ENCODE measurements around the gene SERPINB6. TPM values are rescaled to one million over a fixed set of nuclear protein-coding genes. Genes with fewer than 3 reads are reported as not detected.
A peak's percentile ranks its signal among the peaks of the same experiment; 100 is the strongest.
"Not testable (repeated sequence)": the region's sequence is repeated elsewhere in the genome, so short reads cannot be mapped to it uniquely, and the experiment has no call there.

The SERPINB6 gene
- total RNA-seq, 1 experiment from 2014 or later, result 60.9 TPM

DNA sequence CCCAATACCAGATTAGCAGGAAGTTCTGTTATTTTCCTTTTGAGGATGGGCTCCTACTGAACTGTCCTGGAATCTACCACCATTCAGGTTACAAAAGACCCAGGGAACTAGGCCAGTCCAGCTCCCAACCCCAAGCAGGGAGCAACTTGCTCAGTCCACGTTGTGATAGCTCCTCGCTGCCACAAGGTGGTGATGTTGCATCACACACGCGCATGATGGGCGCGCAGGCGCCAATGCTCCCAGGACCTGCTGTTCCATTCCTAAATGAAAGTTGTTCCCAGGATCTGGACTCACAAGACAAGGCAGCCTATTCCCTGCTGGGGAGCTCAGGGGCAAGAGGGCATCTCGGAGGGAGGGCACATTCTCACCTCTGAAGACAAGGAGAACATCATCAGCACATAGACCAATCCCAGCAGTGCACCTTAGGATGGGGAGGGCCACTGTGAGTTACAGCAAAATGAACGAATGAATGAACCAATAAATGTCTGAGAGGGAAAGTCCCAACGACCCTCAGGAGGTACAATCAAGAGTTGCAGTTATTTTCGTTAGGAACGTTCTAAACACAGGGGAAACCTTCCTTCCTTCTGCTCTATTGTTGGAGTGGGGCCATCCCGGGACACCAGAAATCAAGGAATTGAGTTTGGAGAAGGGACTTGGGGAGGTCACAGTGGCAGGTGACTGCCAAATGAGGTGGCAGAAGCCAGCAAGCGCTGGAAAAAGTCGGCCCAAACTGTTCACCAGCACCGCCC lies 27.1 kb upstream of the SERPINB6 start:
- H3K4me1 Mint-ChIP-seq (ENCODE audit: low read depth, unreplicated experiment); H3K4me3 Mint-ChIP-seq (ENCODE audit: low read depth, unreplicated experiment); H3K27me3 Mint-ChIP-seq (ENCODE audit: unreplicated experiment); DNase-seq; H3K9me3 Mint-ChIP-seq (ENCODE audit: low read depth, unreplicated experiment); BruUV-seq (replicated peaks); H3K27ac Mint-ChIP-seq (ENCODE audit: unreplicated experiment): not testable (repeated sequence)
- TF ChIP-seq, protein P1, sequence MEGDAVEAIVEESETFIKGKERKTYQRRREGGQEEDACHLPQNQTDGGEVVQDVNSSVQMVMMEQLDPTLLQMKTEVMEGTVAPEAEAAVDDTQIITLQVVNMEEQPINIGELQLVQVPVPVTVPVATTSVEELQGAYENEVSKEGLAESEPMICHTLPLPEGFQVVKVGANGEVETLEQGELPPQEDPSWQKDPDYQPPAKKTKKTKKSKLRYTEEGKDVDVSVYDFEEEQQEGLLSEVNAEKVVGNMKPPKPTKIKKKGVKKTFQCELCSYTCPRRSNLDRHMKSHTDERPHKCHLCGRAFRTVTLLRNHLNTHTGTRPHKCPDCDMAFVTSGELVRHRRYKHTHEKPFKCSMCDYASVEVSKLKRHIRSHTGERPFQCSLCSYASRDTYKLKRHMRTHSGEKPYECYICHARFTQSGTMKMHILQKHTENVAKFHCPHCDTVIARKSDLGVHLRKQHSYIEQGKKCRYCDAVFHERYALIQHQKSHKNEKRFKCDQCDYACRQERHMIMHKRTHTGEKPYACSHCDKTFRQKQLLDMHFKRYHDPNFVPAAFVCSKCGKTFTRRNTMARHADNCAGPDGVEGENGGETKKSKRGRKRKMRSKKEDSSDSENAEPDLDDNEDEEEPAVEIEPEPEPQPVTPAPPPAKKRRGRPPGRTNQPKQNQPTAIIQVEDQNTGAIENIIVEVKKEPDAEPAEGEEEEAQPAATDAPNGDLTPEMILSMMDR (IDR thresholded peaks at IDR 0.05; ENCODE audit: unreplicated experiment), result peak; percentile 27
- CTCF ChIA-PET, result interaction anchor here (0.6 to 0.8 kb wide), 3 partner anchors 21 to 253 kb away, joined by 3 to 4 read pairs (median 3); no protein-coding TSS in a partner anchor
- intact Hi-C loops (cut with micrococcal nuclease; ENCODE audit: unreplicated experiment), result loop anchor here (2.0 kb wide), 1 partner anchor 56 kb away; no protein-coding TSS in a partner anchor
- peaks cover 13% of the 10 kb centered on the region for H3K36me3 Mint-ChIP-seq (ENCODE audit: insufficient read depth, unreplicated experiment)

DNA sequence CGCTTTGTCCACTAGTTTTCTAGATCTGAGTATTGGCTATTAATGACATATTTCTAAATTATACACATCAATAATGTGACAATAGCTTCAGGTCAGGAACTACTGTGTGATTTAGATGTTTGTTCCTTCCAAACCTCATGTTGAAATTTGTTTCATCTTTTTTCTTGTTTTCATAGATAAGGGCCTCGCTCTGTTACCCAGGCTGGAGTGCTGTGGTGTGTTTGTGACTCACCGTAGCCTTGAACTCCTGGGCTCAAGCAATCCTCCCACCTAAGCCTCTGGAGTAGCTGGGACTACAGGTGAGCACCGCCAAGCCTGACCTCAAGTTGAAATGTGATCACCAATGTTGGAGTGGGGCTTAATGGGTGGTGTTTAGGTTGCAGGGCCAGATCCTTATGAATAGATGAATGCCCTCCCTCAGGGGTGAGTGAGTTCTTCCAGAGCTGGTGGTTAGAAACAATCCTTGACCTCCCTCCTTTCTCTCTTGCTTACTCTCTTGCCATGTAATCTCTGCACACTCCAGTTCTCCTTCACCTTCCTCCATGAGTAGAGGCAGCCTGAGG lies 22.5 kb upstream of the SERPINB6 start:
- Mint-ChIP-seq H3K9me3 (ENCODE audit: low read depth, unreplicated experiment) (no peaks in the 10 kb centered on the region), H3K27ac (ENCODE audit: unreplicated experiment) (no peak overlapping the region), H3K27me3 (ENCODE audit: unreplicated experiment) (no peaks in the 10 kb centered on the region), H3K36me3 (ENCODE audit: insufficient read depth, unreplicated experiment) (peaks cover 20% of the 10 kb centered on the region), H3K4me3 (ENCODE audit: low read depth, unreplicated experiment) (no peak overlapping the region), H3K4me1 (ENCODE audit: low read depth, unreplicated experiment) (peaks cover 7% of the 10 kb centered on the region)
- DNase-seq, result no peak
- CTCF ChIA-PET, result no interaction called here
- no TSS peak for BruUV-seq (replicated peaks)
- intact Hi-C loops (cut with micrococcal nuclease; ENCODE audit: unreplicated experiment), result no loop called here
- TF ChIP-seq, protein P1 (IDR thresholded peaks at IDR 0.05; ENCODE audit: unreplicated experiment), result no peak

DNA sequence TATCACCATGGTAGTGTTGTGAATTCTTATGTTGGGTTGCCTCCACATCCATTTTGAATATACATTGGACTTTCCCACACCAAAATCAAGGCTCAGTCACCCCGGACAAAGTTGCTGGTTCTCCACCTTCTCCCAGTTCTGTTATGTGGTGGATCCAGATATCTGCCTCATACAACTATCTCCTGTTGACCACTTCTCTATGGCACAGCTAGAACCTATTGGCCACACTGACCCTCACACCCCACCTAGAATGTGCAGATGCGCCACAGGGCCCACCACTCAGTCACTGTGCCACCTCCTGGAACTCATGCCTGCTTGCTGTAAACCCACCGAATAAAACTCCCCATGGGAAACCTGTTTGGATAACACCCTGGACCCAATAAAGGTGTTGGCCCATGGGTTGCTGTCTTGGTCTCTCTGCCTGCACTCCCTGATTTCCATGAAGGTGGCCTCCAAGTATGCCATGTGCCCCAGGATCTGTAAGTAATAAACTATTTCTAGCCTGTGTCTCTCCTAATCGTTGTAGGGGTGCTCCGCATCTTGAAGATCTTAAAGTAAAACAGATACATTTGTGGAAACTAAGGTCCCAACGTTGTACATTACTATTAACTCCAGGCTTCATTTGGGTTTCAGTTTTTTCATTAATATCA lies 21.1 kb upstream of the SERPINB6 start:
- Mint-ChIP-seq H3K4me3 (ENCODE audit: low read depth, unreplicated experiment) (no peak overlapping the region), H3K36me3 (ENCODE audit: insufficient read depth, unreplicated experiment) (peaks cover 34% of the 10 kb centered on the region), H3K4me1 (ENCODE audit: low read depth, unreplicated experiment) (peaks cover 18% of the 10 kb centered on the region), H3K27me3 (ENCODE audit: unreplicated experiment) (no peaks in the 10 kb centered on the region), H3K27ac (ENCODE audit: unreplicated experiment) (no peak overlapping the region), H3K9me3 (ENCODE audit: low read depth, unreplicated experiment) (no peaks in the 10 kb centered on the region)
- TF ChIP-seq, protein P1 (IDR thresholded peaks at IDR 0.05; ENCODE audit: unreplicated experiment), result no peak
- no peak for DNase-seq
- BruUV-seq (replicated peaks), result no TSS peak
- CTCF ChIA-PET, result no interaction called here
- intact Hi-C loops (cut with micrococcal nuclease; ENCODE audit: unreplicated experiment), result no loop called here

DNA sequence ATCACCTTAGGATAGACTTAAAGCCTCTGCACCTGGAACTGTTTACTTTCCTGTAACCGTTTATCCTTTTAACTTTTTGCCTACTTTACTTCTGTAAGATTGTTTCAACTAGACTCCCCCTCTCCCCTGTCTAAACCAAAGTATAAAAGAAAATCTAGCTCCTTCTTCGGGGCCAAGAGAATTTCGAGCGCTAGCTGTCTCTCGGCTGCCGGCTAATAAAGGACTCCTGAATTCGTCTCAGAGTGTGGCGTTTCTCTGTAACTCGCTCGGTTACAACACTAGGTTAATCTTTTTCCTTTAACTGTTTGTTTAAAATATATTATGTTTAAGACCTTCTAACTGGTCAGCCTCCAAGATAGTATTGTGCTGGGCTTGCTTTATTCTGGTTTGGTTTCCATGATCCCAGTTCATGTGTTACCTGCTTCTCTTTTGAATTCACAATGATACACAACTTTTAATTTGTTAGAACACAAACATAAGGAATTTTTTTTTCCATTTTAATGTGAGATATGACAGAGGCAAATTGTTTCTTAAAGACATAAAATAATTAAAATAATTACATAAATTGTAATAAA lies 19.7 kb upstream of the SERPINB6 start:
- Mint-ChIP-seq H3K4me3 (ENCODE audit: low read depth, unreplicated experiment) (peak overlapping the region; percentile 71), H3K27ac (ENCODE audit: unreplicated experiment) (peak overlapping the region; percentile 94), H3K27me3 (ENCODE audit: unreplicated experiment) (no peaks in the 10 kb centered on the region), H3K4me1 (ENCODE audit: low read depth, unreplicated experiment) (peaks cover 33% of the 10 kb centered on the region), H3K9me3 (ENCODE audit: low read depth, unreplicated experiment) (no peaks in the 10 kb centered on the region), H3K36me3 (ENCODE audit: insufficient read depth, unreplicated experiment) (peaks cover 47% of the 10 kb centered on the region)
- DNase-seq, result no peak
- BruUV-seq (replicated peaks), result no TSS peak
- intact Hi-C loops (cut with micrococcal nuclease; ENCODE audit: unreplicated experiment), result no loop called here
- CTCF ChIA-PET, result interaction anchor here (0.6 to 3.6 kb wide), 6 partner anchors 9 to 149 kb away, joined by 3 to 81 read pairs (median 4); partner anchors contain the start of gene SERPINB1
- TF ChIP-seq, protein P1 (IDR thresholded peaks at IDR 0.05; ENCODE audit: unreplicated experiment), result no peak
